GM12891 (cell line): ENCODE measurements around the gene CKMT2.

Experiments used
- POLR2A ChIP-seq: IDR thresholded peaks from 2 replicates; pipeline ENCODE4 v1.6.1; 2011; ENCODE audit warnings: low read depth, low read length, control low read depth
- POLR2AphosphoS5 ChIP-seq: IDR thresholded peaks from 2 replicates; pipeline ENCODE4 v1.6.1; 2011; ENCODE audit warnings: low read depth, low read length, control low read depth
- SPI1 ChIP-seq: IDR thresholded peaks from 2 replicates; pipeline ENCODE4 v1.6.1; 2011; ENCODE audit warnings: low read depth, low read length, control low read depth

DNA sequence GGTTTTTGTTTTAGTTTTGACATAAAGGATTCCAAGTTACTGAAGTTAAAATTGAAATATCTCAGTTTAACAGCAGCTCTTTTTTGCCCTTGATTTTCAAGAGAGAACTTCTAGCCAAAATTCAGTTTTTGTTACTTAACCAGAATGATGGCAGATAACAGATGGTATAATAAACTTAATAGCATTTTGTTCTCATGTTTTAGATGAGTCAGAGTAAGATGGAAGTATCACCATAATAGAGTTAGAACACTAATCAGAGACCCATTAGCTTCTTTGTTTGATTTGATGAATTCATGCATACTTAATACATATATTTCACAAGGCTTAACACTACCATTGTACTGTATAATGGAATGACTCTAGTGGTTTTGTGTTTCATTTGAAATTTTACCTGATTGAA lies 80.2 kb downstream of the CKMT2 start:
- TF ChIP-seq POLR2A (no peak), SPI1 (no peak), POLR2AphosphoS5 (no peak)
